ENCODE results near the gene CTBS. TPM values are rescaled to one million over a fixed set of nuclear protein-coding genes. Genes with fewer than 3 reads are reported as not detected.
"Not testable (repeated sequence)": the region's sequence is repeated elsewhere in the genome, so short reads cannot be mapped to it uniquely, and the experiment has no call there.

The CTBS gene
- total RNA-seq, 1 donor from 2014 or later: 6.7 TPM

- DNase-seq (ENCODE audit: low read depth): no peak
- TF ChIP-seq CTCF (conservative IDR thresholded peaks at IDR 0.05; ENCODE audit: low read depth, low read length): no peak
- no peak overlapping the region for H3K4me3 ChIP-seq (ENCODE audit: low read depth, low read length)
Observed at GRCh38 chr1:84603223-84603622, 29.0 kb upstream of the CTBS start.

GRCh38 chr1:84600796-84601195 is 26.6 kb upstream of the CTBS start:
- TF ChIP-seq CTCF (conservative IDR thresholded peaks at IDR 0.05; ENCODE audit: low read depth, low read length): no peak
- DNase-seq (ENCODE audit: low read depth): no peak
- no peak overlapping the region for H3K4me3 ChIP-seq (ENCODE audit: low read depth, low read length)

GRCh38 chr1:84598846-84599741 is 24.9 kb upstream of the CTBS start:
- DNase-seq (ENCODE audit: low read depth): no peak
- H3K4me3 ChIP-seq (ENCODE audit: low read depth, low read length): no peak overlapping the region
- TF ChIP-seq CTCF (conservative IDR thresholded peaks at IDR 0.05; ENCODE audit: low read depth, low read length): no peak

- TF ChIP-seq CTCF (conservative IDR thresholded peaks at IDR 0.05; ENCODE audit: low read depth, low read length): no peak
- DNase-seq (ENCODE audit: low read depth): no peak
- H3K4me3 ChIP-seq (ENCODE audit: low read depth, low read length): no peak overlapping the region
Observed at GRCh38 chr1:84598418-84598817, 24.2 kb upstream of the CTBS start.

- DNase-seq (ENCODE audit: low read depth): no peak
- H3K4me3 ChIP-seq (ENCODE audit: low read depth, low read length): no peak overlapping the region
- no peak for TF ChIP-seq CTCF (conservative IDR thresholded peaks at IDR 0.05; ENCODE audit: low read depth, low read length)
Observed at GRCh38 chr1:84597011-84597410, 22.8 kb upstream of the CTBS start.

GRCh38 chr1:84594959-84595358 is 20.7 kb upstream of the CTBS start:
- DNase-seq (ENCODE audit: low read depth); H3K4me3 ChIP-seq (ENCODE audit: low read depth, low read length): not testable (repeated sequence)

- H3K4me3 ChIP-seq (ENCODE audit: low read depth, low read length): no peak overlapping the region
- no peak for DNase-seq (ENCODE audit: low read depth)
- no peak for TF ChIP-seq CTCF (conservative IDR thresholded peaks at IDR 0.05; ENCODE audit: low read depth, low read length)
Observed at GRCh38 chr1:84587099-84587498, 12.9 kb upstream of the CTBS start.
